GM11168 (cell line): ENCODE measurements around the gene OR2Z1.
"Not testable (repeated sequence)": the region's sequence is repeated elsewhere in the genome, so short reads cannot be mapped to it uniquely, and the experiment has no call there.

Experiments
- in situ Hi-C: fragments of 300-500 bp; cut with MboI; formaldehyde crosslinking; loops from one replicate; pipeline ENCODE4 v1.12.0; 2022; ENCODE audit warnings: low sequenced_read_pairs; ENCODE audit not compliant: unreplicated experiment

OR2Z1 gene

GRCh38 chr19:8700956-8701355 lies 20.5 kb upstream of the OR2Z1 start:
- in situ Hi-C loops = no loop called here

- in situ Hi-C loops = no loop called here
Observed at GRCh38 chr19:8702350-8702749, 19.1 kb upstream of the OR2Z1 start.

GRCh38 chr19:8703223-8703622 lies 18.2 kb upstream of the OR2Z1 start:
- in situ Hi-C loops = no loop called here

- in situ Hi-C loops = not testable (repeated sequence)
Observed at GRCh38 chr19:8705304-8705703, 16.1 kb upstream of the OR2Z1 start.

GRCh38 chr19:8705742-8706141 lies 15.7 kb upstream of the OR2Z1 start:
- in situ Hi-C loops = no loop called here

GRCh38 chr19:8710337-8710736 lies 11.1 kb upstream of the OR2Z1 start:
- in situ Hi-C loops = not testable (repeated sequence)

- in situ Hi-C loops = no loop called here
Observed at GRCh38 chr19:8722032-8722431, 598 bp downstream of the OR2Z1 start.

GRCh38 chr19:8724276-8724675 lies 2.8 kb downstream of the OR2Z1 start:
- in situ Hi-C loops = no loop called here

GRCh38 chr19:8731428-8732169 lies 10.2 kb downstream of the OR2Z1 start:
- in situ Hi-C loops = no loop called here

- in situ Hi-C loops = no loop called here
Observed at GRCh38 chr19:8738377-8738776, 16.9 kb downstream of the OR2Z1 start.

- in situ Hi-C loops = not testable (repeated sequence)
Observed at GRCh38 chr19:8739291-8740065, 18.0 kb downstream of the OR2Z1 start.

- in situ Hi-C loops = not testable (repeated sequence)
Observed at GRCh38 chr19:8767257-8767656, 45.8 kb downstream of the OR2Z1 start.

GRCh38 chr19:8769265-8769664 lies 47.8 kb downstream of the OR2Z1 start:
- in situ Hi-C loops = not testable (repeated sequence)

- in situ Hi-C loops = not testable (repeated sequence)
Observed at GRCh38 chr19:8773587-8773986, 52.2 kb downstream of the OR2Z1 start.
